Femur (tissue), 1 donor: ENCODE measurements around the gene CA12.
A peak's percentile ranks its signal among the peaks of the same experiment; 100 is the strongest.

ENCODE experiments used
- DNase-seq: peaks from one replicate; pipeline ENCODE4 v3.0.0-alpha.2; 2017

CA12 gene

GRCh38 chr15:63299943-63300575, 81.6 kb downstream of the CA12 start:
- DNase-seq: no peak

DNA sequence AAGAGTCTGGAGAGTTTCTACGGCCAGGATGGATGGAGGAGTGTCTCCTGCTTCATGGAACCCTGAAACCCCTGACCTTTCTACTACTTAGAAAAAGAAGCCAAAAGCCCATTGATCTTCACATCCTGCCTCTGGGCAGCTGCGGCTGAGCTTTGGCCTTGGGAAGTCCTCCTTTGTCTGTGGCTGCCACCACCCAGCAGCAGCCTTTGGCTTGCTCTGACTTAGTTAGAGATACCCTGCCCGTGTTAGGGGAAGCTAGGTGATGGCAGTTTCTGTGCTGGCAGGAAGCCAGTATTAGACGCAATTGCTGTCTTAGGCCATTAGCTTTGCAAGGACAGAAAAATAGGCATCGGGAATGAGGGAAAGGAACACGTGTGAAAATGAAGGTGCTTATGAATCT, 85.5 kb downstream of the CA12 start:
- DNase-seq: no peak

GRCh38 chr15:63295341-63295740, 86.3 kb downstream of the CA12 start:
- no peak for DNase-seq

DNA sequence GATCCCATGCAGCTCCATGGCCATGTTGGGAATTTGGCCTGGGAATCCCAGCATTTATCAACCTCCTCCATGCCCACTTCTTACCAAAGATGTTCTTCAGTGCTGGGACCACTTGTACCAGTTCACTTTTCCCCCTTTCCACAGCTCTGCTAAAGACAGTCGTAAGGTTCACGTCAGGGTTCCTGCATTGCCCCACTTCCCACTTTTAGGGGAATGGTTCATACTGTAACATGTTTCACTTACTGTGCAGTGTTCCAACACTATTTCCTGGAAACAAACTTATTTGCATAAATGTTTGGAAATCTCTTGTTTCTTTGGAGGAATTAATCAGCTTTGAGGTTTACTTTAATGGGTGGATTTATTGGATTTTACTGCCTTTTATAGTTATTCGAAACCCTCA, 87.3 kb downstream of the CA12 start:
- no peak for DNase-seq

GRCh38 chr15:63292771-63293170, 88.9 kb downstream of the CA12 start:
- DNase-seq: no peak

GRCh38 chr15:63292241-63292640, 89.4 kb downstream of the CA12 start:
- no peak for DNase-seq

DNA sequence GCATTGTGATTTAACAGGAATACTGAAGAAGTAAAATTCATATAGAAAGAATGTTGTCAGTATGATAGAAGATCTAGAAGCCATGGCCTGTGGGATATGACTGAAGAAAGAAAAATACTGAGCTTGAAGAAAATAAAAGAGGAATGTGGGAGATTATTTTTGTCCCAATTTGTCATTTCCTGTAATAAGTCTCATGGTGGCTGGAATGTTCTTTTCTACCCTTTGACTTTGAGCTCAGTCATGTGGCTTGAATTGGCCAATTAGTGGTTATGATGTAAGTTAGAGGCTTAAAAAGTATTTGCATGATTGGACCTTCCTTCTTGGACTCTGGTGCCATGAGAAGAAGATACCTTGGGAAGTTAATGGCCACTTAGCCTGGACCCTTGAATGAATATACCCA, 90.1 kb downstream of the CA12 start:
- no peak for DNase-seq

DNA sequence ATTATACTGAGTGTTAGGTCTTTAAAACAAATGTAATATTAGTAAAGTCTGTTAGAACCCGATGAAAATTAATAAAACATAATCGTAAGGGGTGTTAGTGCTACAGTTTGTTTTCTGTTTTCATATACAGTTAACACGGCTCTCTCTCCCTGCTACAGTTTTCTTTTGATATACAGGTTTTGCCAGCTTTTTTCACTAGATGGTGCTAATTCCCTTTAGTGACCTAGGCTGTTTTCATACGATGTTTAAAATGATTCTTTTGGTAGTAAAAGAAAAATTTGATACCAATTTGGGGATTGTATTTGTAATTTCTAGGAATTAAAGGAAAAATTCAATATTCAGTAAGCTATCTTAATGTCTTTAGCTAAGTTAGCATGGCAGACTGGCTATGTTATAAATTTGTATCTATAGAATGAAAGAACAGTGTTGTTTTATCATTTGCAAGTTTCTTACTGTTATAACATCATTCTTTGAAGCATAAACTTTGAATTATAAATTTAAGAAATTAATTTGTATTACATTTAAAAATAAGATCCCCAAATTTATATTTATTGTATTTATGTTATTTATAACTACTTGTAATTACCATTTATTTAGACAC, 92.8 kb downstream of the CA12 start:
- no peak for DNase-seq

- no peak for DNase-seq
Observed at GRCh38 chr15:63288342-63288741, 93.3 kb downstream of the CA12 start.

DNA sequence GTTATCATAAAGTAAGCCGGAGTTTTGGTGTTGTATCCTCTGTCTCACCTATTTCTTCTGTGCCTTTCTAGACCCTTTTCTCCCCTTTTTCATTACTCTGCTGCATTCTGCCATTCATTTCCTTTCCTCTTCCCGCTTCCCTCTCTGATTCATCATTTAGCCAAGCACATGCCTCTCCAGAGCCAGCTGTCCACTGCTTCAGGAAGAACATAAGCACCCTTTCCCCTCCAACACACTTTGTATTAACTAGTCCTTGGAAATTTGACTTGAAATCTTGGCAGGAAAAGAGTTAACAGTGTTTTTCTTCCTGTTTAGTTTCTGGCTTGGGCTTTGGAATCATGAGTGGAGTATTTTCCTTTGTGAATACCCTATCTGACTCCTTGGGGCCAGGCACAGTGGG, 94.5 kb downstream of the CA12 start:
- DNase-seq: no peak

DNA sequence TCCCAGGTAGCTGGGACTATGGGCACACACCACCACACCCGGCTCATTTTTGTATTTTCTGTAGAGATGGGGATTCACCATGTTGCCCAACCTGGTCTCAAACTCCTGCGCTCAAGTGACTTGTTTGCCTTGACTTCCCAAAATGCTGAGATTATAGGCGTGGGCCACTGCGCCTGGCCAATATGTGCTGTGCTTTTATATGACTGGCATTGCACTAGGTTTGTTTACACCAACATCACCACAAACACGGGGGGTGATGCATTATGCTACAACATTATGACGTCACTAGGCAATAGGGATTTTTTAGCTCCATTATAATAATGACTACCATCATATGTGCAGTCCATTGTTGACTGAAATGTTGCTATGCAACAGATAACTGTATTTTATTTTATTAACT, 97.3 kb downstream of the CA12 start:
- no peak for DNase-seq

DNA sequence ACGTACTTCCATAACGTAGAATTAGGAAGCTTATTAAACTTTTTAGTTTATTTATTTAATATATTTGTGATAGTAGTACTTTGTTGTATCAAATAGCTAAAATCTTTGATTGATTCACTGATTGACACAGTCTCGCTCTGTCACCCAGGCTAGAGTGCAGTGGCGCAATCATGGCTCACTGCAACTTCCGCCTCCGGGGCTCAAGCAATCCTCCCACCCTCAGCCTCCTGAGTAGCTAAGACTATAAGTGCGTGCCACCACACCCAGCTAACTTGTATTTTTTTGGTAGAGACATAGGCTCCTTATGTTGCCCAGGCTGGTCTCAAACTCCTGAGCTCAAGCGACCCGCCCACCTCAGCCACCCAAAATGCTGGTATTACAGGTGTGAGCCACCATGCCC, 98.5 kb downstream of the CA12 start:
- DNase-seq: peak; percentile 32

DNA sequence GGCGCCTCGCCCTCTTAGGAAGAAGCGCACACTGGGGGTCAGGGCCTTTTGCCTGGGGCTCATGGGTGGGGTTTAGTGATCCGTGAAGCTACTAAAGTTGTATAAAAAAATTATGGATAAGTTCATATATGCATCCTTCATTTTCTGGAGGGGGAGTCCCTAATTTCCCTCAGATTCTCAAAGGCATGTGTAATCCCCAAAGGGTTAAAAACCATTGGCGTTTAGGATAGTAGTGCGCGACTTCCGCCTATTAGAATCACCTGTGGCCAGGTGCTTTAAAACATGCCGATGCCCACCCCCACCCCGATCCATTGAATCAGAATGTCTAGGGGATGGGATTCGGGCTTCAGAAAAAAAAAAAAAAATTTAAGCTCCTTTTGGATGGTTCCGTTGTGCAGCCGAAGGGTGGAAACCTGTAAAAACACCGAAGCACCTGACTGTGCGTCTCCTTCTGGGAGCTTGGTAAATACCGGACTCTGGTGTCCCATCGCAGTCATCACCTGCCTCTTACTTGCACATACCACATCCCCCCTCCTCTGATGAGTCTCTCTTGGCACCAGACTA, 103.7 kb downstream of the CA12 start:
- no peak for DNase-seq

DNA sequence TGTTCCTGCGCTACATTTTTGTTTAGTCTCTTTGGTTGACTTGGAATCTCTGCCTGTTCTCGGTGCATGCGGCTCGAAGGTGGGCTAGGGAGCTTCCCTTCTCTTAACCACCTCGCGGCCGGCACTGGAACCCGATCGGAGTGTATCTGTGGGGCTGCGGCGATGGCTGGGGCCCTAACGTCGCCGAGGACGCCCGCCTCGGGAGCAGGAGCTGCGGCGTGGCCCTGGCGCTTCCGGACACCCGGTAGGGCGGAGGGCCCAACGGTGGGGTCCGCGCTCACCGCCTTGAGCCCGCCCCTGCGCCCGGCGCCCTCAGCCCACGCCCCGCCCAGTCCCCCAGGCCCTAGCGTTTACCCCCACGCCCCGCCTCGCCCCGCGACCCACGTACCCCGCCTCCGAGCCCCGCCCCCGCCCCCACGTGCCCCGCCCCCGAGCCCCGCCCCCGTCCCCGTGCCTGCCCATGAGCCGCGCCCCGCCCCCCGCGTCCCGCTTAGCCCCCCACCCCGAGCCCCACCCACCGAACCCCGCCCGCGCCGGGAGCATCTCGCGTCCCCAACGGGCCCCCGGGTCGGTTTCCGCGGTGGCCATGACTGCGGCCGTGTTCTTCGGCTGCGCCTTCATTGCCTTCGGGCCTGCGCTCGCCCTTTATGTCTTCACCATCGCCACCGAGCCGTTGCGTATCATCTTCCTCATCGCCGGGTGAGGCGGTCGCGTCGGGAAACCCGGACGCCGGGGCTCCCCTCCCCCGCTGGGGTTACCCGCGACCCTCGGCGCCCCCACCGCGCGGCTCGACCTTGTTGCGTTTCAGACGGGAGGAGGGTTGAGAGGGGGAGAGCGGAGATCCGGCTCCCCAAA, 104.4 kb downstream of the CA12 start, which contains the start of gene APH1B:
APH1B (plus strand) TSS at position 568 of the 855 bp plus-strand sequence; CDS start at position 587, 19 bp downstream.
- DNase-seq: peak; percentile 92

- DNase-seq: no peak
Observed at GRCh38 chr15:63276342-63277037, 105.2 kb downstream of the CA12 start.

DNA sequence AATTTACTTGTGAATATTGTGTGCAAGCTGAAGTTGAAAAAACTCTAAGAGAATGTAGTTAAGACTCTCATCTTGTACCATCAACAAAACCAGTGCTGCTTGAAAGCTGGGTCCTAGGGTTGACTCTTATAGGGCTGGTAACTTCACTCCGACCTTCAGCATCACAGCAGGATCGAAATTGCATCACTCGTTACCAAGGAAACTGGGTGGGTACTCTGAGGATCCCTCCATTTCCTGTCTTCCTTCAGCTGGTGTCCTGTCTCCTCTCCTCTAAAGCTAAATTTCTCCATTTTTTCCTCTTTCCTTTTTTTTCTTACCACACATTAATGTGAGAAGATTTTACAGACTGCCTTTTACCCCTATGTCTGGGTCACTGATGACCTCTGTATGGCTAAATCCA, 107.2 kb downstream of the CA12 start:
- no peak for DNase-seq
